Activated CD8-positive, alpha-beta memory T cell treated with anti-CD3 and anti-CD28 coated beads, Interleukin-2, amount 50 U/mL, for 4 hours (primary cell): Measurements from ENCODE around the gene TOP3B.

ENCODE experiments used
- DNase-seq: peaks from one replicate; pipeline ENCODE4 v3.0.0-alpha.2; 2020

The TOP3B gene

DNA sequence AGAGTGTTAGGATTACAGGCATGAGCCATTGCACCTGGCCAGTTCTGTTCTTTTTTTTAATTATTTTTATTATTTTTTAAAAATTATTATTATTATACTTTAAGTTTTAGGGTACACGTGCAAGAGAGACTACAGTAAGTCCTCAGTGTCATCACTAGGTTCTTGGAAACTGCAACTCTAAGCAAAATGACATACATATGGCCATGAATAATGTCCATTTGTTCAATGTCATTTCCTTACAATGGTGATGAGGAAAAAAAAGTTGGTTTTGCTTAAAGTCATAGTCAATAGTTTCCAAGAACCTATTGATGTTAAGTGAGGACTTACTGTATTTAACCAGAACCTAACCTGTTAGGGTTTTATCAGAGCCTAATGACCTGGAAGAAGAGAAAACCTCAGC, 29.4 kb upstream of the TOP3B start:
- no peak for DNase-seq

DNA sequence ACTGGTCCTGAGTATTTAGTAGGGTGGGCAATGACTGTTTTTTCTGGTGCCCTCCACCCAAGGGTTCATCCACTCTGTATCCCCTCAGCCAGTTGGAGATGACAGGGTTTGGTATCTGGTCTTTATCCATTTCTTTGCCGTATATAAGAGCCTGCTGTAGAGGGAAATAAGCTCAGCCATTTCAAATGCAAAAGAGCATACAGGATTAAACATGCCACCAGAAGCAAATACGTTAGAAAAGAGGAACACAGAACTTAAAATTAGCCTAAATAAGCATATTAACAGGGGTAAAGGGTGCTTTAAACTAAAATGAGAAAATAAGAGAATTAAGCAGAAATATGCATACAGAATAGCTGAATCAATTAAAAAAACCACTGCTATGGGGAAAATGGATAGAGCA, 27.8 kb upstream of the TOP3B start:
- no peak for DNase-seq

DNA sequence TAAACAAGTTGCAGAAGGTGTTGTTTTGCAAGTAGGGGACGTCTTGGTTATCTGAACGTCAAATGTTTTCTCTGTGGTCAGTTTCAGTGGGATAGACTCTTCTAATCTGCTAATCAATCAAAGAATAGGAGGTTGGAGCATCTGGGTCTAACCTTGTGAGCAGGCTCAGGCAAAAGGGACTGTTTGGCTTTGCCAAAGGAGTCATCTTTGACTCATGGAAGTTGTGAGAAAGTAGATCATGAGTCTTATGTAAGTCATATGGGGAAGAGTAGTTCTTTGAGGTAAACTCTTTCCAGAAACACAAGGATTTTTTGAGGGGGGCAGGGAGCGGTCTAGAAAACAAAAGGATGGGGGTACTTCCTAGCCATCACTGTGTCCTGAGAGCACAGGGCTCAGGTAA, 27.1 kb upstream of the TOP3B start:
- no peak for DNase-seq

DNA sequence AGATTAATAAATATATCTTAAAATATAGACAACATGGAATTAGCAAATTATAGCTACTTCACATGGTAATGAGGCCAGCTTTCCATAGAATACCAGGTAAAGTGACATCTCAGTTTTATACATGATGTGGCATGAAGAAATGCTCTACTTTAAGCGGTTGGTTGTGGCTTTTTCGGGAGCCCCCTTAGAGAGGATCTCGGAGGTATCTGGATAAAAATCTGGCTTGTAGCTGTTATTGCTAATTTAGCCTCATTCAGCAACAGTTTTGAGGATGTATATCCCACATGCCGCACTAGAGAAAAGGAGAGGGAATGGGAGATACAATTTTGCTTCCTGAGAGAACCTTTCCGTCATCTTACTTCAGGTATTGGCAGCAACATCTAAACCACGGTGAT, 24.0 kb upstream of the TOP3B start:
- DNase-seq: no peak

DNA sequence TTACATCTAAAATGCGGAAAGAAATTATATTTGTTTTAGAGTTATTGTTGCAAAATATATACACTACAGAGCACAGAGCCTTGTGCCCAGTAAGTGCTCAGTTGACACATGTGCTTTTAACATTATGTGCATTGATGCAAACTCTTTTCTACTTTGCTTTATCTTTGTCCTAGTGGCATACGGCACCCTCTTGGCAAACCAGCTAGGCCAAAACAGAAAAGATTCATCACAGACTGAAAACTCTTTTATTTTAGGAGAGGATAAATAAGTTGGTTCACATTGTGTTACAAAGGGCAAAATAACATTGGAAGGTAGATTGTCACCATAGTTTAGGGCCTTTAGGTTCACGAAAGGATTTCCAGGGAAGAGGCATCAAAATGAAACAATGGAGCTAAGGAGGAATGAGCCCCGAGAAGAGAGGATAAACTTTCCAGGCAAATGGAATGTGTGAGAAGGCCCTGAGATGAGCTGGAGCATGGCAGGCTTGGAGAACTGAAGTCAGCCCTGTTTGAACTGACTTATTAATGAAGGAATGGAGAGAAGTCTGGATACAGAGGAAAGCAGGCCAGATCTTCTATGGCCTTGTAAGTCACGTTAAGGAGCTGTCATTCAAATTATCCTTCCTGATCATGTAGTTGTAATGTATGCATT, 23.5 kb upstream of the TOP3B start:
- DNase-seq: no peak

DNA sequence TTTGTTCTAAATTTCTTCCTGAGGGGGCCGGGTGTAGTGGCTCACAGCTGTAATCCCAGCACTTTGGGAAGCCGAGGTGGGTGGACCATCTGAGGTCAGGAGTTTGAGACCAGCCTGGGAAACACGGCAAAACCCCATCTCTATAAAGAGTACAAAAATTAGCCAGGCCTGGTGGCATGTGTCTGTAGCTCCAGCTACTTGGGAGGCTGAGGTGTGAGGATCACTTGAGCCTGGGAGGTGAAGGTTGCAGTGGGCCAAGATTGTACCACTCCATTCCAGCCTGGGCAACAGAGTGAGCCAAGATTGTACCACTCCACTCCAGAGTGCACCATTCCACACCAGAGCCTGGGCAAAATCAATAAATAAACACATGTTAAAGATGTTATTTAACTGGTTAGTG, 20.6 kb upstream of the TOP3B start:
- DNase-seq: no peak

DNA sequence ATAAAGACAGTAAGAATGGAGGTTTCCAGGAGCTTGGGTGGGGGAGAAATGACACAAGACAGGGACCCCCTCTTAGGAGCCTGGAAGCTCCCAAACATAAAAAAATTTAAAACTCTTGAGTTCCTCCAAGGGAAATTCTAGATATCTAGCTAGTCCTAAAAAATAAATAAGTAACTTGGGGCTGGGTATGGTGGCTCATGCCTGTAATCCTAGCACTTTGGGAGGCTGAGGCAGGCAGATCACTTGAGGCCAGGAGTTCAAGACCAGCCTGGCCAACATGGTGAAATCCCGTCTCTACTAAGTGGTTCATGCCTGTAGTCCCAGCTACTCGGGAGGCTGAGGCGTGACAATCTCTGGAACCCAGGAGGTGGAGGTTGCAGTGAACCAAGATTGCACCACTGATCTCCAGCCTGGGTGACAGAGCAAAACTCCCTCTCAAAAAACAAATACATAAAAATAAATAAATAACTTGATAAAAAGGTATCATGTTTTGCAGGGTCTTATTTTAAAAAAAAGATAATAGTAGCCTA, 20.0 kb upstream of the TOP3B start:
- no peak for DNase-seq

DNA sequence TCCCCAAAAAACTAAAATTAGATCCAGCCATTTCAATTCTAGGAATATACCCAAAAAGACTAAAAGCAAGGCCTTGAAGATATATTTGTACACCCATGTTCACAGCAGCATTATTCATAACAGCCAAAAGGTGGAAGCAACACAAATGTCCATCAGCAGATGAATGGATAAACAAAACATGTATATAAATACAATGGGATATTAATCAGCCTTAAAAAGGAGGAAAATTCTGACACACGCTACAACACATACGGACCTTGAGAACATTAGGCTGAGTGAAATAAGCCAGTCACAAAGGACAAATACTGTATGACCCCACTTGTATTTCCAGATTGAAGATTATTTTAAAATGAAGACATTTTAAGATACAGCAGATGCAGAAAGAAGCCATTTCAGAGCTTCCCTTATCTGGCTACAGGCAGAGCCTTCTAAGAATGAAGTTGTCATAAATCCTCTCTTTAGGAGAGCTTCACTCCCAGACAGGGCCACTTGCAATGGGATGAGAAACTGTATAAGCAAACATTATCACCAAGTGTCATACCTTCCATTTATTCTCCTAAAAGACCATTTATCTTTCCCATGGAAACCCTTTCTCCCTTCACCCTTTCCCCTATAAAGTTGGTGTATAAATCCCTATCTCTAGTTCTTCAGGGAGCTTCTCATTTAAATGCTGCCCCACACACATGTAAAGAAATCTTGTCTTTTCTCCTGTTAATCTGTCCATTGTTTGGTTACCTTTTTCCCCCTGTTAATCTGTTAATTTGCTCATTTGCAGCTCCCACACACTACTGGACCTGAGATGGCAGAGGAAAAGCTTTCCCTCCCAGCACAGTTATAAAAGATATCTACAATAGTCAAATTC, 19.3 kb upstream of the TOP3B start:
- DNase-seq: no peak

DNA sequence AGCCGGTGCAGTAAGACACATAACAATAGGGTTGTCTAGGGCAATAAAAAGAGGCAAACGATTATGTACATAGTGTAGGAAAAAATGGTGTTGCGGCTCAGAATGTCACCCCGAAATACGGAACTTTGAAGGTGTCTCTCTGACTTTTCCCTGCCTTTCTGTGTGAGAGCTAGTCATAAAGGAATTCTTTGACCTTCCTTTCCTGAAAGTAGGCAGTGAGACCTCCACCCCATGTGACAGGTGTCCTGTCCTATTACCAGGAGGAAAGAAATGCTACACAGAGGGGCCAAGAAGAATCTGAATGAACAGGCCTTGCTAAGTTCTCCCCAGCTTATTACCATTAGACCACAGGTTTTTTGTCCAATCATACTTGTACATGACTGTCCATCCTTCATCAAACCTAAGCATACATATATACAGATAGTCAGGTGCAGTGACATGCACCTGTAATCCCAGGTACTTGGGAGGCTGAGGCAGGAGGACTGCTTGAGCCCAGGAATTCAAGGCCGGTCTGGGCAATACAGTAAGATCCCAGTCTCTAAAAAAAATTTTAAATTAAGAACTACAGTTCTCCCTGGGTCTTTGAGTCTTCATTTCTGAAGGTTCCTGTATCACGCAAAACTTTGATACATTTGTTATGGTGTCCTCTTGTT, 16.1 kb upstream of the TOP3B start:
- DNase-seq: no peak

DNA sequence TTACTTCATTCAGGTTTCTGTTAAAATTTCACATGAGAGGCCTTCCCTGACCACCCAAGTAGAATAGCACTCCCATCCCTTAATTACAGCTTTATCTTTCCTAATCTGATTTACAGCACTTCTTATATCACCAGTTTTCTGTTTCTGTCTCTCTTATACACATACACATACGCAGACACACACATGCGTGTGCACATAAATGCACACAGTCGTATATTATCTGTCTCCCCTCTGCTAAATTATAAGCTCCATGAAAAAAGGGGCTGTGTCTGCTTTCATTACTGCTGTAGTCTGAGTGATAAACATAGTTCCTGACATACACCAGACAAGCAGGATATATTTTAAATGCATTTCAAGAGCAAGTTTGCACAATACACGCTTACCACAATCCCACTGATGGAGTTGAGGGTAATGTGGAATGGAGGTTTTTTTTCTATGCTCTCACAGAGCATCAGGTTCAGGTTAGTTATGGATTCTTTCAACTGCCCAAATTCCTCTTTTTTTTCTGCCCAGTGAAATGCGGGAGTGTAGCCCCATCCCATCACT, 13.7 kb upstream of the TOP3B start:
- DNase-seq: no peak

DNA sequence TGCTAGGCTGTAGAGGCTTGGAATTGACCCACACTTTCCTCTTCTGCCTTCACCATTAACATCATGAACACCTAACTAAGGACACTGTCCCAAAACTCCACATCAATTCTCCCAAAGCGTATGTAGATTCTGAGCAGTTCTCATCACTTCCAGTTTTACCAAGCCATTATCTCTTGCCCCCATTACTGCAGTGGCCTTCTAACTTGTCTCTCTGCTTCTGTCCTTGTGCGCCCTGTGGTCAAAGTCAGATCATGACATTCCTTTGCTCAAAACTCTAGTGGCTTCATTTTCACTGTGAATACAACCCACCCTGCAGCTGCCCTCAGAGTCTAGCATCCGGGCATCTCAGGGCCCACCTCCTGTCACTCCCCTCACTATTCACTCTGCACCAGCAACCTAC, 13.1 kb upstream of the TOP3B start:
- no peak for DNase-seq

DNA sequence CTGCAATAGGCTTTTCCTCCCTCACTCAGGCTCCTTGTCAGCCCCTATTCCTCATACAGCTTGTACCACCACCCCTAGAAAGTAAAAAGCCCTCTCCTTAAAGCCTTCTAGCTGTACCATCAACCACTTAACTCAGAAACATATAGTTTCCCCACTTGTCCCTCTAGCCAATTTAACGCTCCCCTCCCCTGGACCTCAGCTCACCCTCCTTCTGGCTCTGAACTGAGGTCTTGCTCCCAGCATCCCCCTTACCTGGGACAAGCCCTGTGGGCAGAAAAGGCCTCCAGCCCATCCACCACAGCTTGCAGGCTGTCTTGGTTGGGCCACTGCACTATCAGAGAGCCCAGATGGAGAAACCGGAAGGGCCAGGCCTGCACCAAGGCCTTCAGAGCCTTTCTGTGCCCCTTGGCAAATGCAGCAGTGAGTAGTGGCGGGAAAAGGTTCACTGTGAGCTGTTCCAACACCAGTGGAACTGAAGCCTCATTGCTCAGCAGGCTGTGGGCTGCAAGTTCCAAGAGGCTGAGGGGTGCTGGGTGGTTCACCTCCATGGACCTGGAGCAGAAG, 12.4 kb upstream of the TOP3B start:
- no peak for DNase-seq

DNA sequence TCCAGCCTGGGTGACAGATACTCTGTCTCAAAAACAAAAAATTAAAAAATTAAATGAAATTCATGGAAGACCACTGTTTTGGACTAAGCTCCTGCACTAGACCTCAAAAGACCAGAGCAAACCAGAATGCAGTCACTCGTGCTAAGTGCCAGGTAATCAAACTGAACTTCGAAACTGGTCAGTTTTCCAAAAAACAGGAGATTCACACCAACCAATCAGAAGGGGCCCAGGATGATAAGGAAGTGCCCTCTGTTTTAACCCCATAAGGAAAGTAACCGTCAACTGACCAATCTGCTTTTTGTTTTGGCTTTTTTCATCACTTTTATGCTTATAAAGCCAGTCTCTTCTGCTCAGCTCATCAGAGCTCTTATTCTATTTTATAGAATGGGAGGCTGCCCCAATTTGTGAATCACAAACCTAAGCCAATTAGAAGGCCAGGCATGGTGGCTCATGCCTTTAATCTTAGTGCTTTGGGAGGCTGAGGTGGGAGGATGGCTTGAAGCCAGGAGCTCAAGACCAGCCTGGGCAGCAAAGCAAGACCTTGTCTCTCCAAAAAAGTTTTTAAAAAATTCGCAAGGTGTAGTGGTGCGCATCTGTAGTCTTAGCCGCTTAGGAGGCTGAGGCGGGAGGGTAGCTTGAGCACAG, 10.1 kb upstream of the TOP3B start:
- no peak for DNase-seq

DNA sequence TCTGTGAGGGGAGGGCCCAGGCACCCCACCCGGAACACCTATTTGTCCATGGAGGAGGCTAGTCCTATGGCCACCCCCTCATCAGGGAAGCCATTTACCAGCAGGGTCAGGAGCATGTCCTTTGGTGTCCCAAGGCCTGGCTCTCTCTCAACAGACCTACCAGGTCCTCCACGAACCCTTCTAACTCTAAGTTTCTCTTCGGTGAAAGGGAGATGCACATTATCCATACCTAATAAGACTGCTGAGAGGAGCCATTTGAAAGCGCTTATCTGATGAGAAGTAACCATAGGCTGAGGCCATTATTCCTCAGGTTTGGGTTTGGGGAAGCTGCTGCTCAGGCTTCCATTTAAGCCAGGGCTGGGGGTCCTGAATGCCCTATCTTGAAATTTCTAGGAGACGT, 9.2 kb upstream of the TOP3B start:
- DNase-seq: no peak

DNA sequence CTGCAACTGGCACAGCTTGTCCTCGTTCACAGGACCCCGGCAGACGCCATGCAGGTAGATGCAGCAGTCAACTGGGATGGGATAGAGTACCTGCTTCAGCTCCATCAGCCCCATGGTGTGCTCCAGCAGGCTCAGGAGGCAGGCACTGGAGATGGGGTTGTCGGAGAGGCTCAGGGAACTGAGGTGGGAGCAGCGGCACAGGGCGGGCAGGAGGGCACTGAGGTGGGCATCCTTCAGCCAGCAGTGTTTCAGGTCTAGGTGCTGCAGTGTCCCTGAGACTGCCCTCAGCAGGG, 8.7 kb upstream of the TOP3B start:
- DNase-seq: no peak

DNA sequence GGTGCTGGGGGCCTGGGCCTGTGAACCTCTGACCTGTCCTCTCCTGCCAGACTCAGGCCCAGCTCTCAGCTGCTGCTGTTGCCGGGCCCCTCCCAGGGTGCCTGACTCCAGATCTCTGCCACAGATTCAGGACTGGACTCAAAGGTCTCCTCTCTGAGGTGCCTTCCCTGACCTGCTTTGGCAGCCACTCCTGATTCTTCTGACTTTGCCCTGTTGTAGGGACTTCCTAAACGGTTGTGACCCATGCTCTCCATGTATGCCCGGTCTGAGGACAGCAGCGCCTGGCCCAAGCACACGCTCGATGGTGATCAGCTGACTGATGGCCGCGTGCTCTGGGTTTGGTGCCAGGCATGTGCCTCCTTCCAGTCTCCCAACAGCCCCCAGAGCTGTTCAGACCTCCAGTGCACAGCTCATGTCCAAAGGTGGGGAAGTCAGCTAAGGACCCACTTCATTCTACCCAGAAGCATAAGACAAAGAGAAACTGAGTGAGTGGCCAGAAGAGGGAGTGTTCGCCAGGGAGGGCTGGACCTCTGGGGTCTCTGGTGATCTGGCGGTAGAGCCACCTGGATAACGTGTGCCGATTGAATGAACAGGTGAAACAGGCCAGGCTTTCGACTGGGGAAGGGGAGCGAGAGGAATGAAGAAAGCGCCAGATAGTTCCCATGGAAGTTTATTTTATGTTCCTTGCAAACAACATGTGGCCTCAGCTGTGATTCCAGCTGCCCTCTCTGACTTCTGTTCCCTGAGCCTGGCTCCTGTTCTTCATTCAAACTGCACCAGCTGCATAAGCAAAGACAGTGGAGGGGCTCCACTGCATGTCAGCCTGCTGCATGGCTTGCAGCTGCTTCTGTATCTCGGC, 8.1 kb upstream of the TOP3B start:
- DNase-seq: no peak

DNA sequence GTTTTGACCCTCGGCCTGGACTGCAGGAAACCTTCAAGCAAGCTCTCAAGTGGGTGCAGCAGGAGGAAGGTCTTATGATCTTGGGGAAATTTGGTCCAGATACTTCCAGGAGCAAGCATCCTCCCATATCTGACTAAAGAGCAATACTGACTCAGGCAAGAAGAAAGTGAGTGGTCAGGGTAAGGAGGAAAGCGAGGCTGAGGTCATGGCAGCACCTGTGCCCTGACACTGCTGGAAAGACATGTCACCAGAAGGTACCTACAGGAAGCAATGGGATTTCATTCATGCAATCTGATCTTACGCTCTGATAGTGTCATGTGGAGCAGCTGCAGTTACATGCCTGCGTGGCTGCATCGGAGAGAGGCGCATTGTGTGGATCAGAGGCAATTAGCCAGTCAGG, 6.5 kb upstream of the TOP3B start:
- no peak for DNase-seq

DNA sequence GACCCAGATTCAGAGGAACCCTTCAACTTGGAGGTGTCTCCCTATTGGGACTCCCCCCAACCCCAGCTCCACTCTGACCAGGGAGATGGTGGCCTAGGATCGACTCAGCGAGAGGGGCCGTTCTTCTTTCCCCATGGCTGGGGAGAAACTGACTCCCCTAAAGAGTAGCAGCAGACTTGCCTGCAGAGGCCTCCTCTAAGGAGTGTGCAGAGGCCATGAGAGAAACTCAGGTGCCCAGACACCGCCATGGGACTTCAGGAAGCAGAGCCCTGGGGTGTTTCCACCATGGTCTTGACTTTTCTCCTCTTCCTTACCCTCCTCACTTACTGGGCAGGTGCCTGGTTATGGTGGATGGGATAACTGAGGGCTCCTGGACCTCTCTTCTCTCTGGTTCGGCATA, 2.6 kb upstream of the TOP3B start:
- DNase-seq: no peak

DNA sequence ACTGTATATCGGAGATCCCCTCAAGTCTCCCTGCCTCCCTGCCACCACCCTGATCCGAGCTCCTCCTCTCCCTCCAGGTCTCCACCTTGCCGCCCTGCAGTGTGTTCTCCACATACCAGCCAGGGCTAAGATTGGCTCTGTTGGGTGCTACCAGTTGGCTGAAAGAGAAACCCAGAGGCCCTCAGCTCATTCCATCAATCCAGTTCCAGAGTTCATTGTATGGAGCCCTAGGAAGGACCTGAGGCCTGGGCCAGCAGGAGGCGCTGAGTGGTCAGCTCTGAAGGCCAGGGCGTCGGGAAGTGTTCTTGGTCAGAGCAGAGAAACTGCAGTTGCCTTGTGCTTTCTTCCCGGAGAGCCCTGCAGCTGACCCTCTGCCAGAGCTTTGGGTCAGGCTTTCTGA, 2.2 kb upstream of the TOP3B start:
- DNase-seq: no peak

DNA sequence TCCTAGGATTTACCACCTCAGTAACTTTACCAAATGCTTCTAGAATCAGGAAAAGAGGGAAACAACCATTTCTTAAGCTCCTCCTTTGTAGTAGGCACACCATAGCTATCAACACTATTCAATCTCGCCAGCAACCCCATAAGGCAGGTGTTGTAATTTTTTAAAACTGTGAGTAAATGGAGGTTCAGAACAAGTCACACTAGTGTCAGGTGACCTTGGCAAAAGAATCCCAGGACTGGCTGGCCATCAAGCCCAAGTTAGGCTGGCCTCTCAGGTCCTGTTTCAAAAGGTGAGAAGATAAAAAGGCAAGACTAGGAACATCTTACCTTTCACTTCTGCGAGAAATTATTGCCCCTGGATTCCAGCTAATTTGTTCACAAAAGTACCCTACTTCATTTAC, 713 bp downstream of the TOP3B start:
- no peak for DNase-seq

DNA sequence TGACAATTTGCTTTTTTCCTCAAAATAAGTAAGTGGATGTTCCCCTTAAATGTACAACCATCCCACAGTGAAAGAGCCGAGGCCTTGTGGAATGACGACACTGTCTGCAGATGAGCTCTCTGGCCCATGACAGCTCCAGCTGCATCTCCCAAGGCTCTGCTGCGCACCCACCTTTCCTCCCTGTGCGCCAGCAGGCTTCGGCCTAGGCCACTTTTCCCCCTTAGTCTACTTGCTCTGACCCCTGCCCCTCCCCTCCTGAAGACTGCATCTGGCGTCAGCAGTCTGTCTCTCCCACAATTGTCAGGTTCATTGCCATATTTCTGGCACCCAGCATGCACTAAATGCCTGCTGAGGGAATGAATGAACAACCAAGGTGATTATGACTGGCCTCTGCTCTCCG, 2.0 kb downstream of the TOP3B start:
- DNase-seq: no peak
